ENCODE data around the gene TNRC6A.
A peak's percentile ranks its signal among the peaks of the same experiment; 100 is the strongest.
"Not testable (repeated sequence)": the region's sequence is repeated elsewhere in the genome, so short reads cannot be mapped to it uniquely, and the experiment has no call there.

Gene TNRC6A

DNA sequence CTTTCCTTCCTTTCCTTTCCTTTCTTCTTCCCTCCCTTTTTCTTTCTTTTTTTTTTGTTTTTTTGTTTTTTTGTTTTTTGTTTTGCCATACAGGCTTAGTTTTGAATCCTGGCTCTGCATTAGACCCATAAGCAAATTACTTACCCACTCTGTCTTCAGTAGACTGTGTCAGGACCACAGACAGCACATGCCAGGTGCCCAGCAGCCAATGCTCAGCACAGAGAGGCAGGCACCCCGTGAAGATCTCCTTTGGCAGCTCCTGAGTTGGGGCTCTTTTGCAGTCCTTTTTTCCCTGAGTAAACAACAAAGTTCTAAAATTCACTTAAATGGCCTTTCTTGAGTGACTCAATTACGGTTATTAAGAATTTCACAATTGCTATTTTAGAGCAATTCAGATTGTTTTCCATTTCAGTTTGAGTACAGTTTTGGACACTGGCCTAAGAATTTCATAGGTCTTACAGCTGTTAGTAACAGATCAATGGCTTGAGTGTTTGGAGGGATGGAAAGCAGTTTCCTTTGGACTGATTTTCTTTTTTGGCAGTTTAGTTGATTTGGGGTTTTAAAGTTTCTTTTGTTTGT lies 90.1 kb downstream of the TNRC6A start:
- peak; percentile 42 for DNase-seq

DNA sequence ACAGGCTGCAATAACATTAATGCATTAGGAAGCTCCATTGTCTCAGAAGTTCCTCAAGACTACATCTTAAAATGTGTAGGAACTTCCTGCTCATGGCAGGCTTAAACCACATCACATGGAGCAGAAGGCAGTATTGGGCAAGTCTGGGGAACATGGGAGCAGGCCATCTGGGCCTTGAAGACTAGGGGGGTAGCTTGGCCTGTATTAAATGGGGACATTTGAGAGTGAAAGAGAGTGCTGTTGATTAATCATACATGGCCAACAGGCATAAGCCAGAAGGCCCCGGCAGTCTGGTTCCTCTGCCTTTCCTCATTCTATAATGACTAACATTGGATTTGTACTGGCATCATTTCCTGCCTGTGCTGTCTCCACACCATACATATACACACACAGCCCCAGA lies 91.1 kb downstream of the TNRC6A start:
- DNase-seq: no peak

DNA sequence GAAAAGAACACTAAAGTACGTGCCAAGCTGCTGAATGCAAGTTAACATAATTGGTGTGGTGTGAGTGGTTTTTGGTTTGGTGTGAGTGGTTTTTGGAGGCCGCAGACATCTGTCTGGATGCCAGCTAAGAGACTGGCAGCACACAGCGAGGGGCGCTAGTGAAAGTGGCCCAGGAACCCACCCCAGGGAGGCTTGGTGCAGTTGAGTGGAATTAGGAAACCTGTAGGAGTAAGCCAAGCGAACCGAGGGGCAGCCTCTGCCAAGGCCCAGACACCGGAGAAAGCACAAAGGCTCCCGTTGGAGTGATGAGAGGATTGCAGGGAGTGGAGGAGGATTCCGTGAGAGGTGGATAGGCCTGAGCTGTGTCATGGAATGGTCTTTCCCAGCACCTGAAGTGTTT lies 91.7 kb downstream of the TNRC6A start:
- peak; percentile 11 for DNase-seq

DNA sequence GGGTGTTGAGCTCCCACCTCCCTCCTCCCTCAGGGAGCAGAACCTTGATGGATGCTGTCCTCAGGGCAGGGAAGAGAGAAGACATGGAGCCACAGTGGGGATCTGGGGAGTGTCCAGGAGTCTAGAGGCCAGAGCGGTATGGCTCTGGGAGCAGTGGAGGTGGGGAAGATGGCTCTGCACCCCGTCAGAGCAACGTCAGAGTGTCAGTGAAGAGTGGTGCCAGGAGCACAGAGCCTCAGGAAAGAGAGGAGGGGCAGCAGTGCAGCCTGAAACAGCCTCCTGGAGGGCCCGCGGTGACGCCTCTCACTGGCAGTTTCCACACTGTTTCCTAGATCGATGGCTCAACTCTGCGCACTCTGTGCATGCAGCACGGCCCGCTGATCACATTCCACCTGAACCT lies 93.1 kb downstream of the TNRC6A start:
- DNase-seq: no peak

DNA sequence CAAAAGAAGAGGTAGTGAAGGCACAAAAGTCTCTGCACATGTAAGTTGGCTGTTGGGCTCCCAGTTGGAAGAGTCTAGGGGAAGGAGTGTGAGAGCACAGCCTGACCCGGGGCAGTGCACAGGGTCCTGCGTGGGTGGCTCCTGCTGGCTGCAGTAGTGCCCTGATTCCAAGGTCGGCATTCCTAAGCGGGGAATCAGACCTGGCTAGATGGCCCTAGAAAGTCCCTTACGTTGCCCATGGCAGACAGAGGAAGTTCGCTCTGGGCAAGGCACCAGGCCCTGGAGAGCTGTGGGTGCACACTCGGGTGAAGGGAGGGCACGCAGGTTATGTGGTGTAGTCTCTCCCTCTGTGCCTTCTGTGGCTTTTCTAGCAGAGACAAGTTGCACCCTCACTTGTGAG lies 93.5 kb downstream of the TNRC6A start:
- no peak for DNase-seq

DNA sequence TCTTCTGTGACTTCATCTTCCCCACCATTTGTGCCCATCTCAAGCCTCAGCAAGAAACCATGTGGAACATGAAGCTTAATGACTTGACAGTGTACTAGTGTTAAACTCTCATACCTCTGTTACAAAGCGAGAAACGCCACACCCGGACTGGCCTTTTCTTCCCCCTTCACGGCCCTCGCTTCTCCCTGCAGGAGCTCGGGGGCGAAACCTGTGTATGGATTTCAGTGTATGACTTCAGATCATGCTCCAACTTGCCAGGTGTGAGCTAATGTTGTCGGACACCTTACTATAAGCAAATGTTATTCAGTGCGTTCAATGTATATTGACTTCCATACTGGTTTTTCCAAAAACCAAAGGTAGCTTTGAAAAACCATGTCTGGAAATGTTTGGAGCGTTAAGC lies 96.2 kb downstream of the TNRC6A start:
- DNase-seq: no peak

DNA sequence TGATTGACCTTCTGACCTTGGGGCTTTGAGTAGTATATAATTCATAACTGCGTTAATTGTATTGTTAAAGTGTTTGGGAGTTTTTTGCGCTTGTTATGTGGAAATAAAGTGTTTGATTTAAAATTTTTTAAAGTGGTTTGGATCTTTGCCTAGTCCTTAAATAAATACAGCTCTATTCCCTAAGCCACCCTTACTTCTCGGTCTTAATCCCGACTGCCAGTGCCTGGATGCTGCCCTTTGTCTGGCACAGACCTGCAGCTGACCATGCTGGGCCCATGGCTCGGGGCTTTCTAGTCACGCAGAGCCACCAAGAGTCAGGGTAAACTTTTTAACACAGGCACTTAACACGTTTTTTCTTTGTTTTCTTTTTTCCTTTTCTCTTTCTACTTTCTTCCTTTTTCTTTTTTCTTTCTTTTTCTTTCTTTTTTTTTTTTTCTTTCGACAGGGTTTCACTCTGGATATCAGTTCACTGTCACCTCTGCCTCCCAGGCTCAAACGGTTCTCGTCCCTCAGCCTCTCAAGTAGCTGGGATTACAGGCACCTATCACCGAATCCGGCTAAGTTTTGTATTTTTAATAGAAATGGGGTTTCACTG lies 96.7 kb downstream of the TNRC6A start:
- no peak for DNase-seq

DNA sequence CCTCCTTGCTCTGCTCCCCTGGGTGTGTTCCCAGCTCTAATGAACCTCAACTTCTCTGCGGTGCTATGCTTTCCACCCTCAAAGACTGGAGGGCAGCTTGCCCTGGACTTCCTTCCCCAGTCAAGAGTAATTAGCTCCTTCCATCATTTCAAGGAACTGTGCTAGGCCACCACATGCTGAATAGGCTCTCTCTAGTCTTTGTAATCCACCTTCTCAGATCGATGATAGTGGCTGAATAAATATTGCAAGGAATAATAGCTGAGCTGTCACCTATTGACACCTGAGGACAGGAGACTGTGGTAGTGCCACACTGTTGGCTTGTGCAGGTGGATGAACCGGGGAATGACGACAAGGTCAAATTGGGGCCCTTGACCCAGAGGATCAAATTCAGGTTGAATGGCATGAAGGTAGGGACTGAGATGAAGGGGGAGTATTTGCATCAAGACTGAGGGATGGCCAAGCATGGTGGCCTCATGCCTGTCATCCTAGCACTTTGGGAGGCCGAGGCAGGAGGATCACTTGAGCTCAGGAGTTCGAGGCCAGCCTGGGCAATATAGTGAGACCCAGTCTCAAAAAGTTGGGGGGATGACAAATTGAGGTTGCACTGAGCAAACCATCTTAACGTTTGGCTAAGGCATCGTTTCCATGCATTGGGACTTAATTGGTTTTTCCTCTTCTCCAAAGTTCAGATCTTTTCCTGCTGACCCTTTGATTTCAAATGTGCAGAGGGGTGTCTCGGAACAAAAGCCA lies 97.5 kb downstream of the TNRC6A start:
- DNase-seq: no peak

DNA sequence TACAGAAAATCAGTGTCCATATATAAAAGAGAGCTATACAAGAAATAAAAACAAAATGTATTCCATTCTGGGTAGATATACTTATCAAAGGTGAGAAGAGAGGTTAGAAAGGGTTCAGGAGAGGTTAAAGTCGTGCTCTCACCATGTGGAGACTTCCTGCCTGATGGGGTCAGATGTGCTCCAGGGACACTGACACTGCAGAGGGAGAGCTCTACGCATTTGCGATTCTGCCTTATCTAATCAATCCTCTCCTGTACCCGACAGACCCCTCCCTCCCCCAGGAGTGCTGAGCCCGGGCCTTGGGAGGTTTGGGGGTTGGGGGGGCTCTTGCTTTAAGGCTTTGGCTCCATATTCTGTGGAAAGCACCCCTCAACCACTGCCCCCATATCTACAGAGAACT lies 99.7 kb downstream of the TNRC6A start:
- no peak for DNase-seq

DNA sequence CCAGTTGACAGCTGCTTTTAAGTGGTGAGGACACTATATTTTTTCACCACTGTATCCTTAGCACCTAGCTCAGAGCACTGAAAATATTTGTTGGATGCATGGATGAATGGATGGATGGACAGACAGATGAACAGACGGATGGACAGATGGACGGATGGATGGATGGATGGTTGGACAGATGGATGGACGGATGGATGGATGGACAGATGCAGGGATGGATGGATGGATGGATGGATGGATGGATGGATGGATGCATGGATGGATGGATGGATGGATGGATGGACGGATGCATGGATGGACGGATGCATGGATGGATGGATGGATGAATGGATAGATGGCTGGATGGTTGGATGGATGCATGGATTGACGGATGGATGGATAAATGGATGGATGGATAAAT lies 103.9 kb downstream of the TNRC6A start:
- DNase-seq: no peak

DNA sequence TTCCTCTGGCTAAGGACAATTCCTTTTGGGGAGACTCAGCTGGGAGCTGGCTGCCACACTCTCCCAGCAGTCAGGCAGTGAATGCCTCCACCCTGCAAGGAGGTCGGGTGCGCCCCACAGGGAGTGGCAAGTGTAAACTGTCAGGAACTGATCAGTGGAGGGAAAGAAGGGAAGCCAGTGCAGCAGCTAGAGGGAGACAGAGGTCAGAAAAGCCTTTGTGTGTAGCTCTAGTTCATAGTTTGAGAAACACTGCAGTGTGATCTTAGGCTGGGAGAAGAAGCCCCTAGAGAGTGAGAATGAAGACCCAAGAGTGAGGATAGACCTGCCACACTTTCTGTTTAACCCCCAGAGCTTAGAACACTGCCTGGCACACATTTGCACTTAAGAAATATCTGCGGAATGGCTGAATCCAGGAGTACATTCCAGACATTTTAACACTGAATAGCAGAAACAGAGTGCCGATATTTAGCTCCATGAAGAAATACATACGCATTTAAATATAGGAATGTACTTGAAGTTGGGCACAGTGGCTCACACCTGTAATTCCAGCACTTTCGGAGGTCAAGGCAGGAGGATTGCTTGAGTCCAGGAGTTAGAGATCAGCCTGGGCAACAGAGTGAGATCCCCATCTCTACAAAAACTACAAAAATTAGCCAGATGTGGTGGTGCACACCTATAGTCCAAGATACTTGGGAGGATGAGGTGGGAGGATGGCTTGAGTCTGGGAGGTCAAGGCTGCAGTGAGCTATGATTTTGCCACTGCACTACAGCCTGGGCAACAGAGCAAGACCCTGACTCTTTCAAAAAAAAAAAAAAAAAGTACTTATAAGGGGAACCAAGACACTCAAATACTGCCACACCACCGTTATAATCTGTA lies 105.2 kb downstream of the TNRC6A start:
- DNase-seq: no peak

DNA sequence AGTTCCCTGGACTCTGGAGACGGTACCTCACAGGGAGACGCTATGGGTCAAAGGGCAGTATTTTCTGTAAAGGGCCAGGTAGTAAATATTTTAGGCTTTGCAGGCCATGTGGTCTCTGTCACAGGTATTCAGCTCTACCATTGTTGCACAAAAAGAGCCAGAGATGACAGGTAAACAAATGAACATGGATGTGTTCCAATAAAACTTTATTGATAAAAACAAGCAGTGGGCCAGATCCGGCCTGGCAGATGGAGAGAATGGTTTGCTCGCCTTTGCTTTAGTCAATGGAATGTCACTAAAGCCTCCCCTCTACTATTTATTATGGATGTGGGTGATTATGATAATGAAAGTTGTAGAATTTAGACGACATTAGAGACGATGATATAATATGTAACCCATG lies 107.4 kb downstream of the TNRC6A start:
- DNase-seq: no peak

DNA sequence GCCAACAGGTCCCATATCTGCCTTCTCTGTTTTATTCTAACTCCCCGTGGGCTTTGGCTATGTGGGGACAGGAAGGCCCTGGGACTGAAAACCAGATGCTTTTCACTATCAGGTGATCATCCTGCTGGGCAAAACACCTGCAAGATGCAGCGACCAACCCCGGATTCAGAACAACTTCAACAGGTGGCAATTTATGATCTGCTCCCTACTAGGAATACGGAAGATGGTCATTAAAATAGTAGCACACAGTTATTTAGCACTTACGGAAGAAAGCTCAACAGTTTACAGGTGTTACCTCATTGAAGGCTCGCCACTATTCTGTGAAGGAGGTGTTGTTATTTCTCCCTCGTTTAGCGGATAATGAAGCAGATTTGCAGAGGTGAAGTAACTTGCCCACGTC lies 108.5 kb downstream of the TNRC6A start:
- no peak for DNase-seq

DNA sequence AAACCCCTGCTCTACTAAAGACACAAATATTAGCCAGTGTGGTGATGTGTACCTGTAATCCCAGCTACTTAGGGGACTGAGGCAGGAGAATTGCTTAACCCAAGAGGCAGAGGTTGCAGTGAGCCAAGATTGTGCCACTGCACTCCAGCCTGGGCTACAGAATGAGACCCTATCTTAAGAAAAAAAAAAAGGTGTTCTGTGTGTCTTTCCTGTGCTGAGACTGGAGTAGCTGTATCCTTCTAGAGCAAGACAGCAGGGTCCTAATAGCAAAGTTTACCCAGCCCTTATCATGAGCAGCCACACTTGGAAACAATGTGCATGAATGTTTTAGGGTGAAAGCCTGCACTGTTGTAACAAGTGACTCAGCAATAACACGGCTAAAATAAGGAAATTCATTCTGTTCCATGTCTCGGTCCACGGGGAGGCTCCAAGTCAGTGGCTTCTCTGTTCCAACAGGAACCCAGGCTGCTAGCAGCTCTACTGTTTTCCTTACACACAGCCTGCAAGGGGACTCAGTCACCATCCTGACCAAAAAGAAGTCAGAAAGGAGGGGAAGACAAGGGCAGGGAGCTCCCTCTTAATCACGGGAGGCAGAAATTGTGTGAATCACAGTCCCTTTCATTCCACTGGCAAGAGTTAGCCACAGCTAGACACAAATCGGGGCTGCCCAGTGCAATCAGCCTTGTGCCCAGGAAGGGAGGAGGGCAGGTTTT lies 109.3 kb downstream of the TNRC6A start:
- DNase-seq: no peak

DNA sequence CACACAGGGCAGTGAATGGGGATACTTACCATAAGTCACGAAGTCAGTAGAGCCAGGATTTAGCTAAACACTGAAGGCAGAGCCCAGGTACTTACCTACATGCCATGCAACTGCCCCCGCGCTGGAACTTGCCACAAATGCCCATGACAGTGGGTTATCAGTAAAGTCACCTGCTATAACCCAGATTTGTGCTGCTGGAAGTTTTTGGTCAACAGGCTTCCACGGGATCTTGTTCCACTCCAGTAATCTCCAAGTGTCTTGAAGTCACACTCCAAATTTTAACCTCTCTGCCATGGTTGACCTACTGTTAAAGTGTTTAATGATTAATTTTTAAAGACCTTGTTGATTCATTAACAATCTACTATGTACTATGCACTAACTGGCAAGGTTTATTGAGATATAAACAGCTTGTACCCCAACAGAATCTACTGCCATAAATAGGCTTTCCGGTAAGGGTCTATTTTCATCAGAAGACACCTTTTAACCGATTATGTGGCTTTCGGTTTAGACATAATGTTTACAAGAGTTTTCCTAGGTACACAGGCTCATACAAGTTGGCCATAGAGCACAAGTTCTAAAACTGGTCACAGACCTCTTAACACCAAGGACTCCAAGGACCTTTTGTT lies 110.0 kb downstream of the TNRC6A start:
- no peak for DNase-seq

DNA sequence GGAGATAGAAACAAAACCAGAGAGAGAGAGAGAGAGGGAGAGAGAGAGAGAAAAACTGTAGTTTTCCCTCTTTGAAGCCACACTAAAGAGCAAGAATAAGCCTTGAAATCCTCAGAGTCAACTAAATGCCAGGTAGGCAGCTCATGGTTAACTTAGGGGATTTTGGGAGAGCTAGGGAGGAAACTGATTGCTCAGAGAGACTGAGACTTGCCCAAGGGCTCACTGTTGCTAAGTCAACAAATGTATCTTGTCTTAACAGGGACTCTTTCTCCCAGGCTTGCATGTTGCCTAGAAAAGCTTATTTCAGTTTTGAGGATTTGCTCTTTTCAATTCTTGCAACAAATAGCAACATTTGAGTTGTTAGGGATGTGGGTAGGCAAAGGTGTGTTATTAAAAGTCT lies 111.8 kb downstream of the TNRC6A start:
- no peak for DNase-seq

DNA sequence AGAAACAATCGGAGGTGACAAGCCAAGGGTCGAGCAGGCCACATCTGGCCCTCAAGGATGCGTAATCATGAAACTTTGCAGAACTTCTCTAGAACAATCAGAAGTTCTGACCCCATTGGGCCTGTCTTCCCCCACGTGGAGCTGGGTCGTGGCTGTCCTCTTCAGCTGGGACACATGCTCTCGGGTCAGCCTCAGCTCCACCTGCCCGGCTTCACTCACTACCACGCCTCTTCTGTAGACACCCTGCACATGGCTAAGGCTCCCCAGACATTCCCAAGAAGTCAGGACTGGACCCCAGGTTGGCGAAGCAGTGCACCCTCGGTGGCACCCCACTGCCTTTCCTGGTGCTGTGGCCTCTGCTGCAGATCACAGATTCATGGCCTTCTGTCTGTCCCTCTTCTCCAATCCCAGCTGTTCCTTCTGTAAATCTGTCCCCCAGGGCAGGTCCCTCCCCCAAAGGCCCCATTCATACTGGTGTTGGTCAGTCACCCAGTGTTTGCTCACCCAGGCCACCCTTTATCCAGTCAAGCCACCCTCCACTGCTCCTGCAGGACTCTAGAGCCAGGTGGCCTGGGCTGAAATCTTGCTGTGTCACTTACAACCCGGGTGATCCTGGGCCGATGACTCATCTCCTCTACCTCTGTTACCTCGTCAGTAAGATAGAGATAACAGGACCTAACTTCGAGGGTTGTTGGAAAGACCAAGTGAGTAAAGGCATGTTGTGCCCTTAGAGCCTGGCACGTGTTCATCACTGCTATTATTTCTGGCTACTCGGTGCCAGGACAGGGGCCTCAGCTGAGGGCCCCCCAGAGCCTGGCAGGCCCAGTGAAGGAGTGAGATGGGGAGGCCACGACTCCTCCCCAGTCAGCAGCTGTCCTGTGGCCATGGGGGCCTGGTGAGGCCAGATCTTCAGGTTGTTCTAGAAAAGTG lies 114.9 kb downstream of the TNRC6A start:
- no peak for DNase-seq

DNA sequence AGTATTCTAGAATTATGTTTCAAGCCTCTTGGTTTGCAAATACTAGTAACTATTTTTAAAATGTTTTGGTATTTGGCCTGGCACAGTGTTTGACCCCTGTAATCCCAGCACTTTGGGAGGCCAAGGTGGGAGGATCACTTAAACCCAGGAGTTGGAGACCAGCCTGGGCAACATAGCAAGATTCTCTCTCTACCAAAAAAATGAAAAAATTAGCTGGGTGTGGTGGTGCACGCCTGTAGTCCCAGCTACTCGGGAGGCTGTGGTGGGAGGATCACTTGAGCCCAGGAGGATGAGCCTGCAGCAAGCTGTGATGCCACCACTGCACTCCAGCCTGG lies 115.5 kb downstream of the TNRC6A start:
- not testable (repeated sequence) for DNase-seq

DNA sequence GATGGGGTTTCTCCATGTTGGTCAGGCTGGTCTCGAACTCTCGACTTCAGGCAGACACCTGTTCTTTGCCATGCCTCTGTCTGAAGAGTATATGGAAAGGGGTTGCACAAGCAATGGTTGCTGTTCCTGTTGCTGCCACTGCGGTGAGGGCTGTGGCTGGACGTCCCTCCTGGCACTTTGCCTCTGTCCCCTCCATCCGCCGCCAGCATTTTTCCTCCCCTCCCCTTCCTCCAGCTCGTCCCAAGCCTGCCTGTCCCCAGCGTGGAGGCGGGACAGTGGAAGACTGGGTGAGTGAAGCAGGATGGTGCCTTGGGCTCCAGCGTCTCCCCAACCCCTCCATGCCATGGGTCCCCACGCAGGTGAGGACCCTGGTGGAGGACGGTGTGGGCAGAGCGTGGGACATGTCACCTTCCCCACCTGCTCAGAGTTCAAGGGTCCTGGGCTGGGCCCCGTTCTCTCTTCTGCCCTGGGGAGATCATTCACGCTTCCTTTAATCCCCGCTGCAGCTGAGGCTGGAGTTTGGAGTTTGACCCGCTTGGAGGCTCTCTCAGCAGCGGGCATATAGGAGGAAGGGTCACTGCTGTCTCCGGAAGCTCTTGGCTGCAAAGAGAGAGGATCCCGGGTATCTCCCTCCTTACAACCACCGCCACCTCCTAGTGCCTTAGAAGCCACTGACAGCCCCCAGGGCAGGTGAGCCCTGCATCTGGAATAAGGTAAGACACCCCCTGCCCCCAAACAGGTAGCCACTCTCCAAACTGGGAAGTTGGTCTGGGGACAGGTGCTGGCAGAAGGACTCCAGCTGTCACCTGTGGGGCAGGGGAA lies 116.5 kb downstream of the TNRC6A start, which contains the start of gene SLC5A11:
Gene SLC5A11 (plus strand): TSS at position 238 of the 822 bp plus-strand sequence. CDS start 12,681 bp downstream, outside the sequence.
- no peak for DNase-seq

Measured in NCI-H1105 treated with DMSO at 0.1 percent for 48 hours (cell line).